H9 (cell line): ENCODE data around the gene PDCL3. TPM values are rescaled to one million over a fixed set of nuclear protein-coding genes. Genes with fewer than 3 reads are reported as not detected.

Source experiments
- DNase-seq: peaks from one replicate; pipeline ENCODE4 v3.0.0-alpha.2; 2017
- H2AFZ ChIP-seq: one replicate; pipeline ENCODE4 v1.6.1; 2013; ENCODE audit warnings: mild to moderate bottlenecking, low read length, control low read depth, moderate library complexity
- H2AK5ac ChIP-seq: 2 replicates; pipeline ENCODE4 v1.6.1; 2013; ENCODE audit warnings: low read length, control low read depth, mixed read lengths; ENCODE audit not compliant: insufficient read length
- H2BK120ac ChIP-seq: one replicate; pipeline ENCODE4 v1.6.1; 2013; ENCODE audit warnings: low read depth, mild to moderate bottlenecking, low read length, control low read depth, inconsistent platforms; ENCODE audit not compliant: poor library complexity, severe bottlenecking
- H2BK12ac ChIP-seq: 2 replicates; pipeline ENCODE4 v1.6.1; 2013; ENCODE audit warnings: low read length, control low read depth, mixed read lengths, low read depth; ENCODE audit not compliant: insufficient read length
- H2BK15ac ChIP-seq: 2 replicates; pipeline ENCODE4 v1.6.1; 2013; ENCODE audit warnings: low read depth, low read length, control low read depth
- H2BK20ac ChIP-seq: one replicate; pipeline ENCODE4 v1.6.1; 2013; ENCODE audit warnings: low read depth, mild to moderate bottlenecking, low read length, control low read depth, inconsistent platforms; ENCODE audit not compliant: poor library complexity, severe bottlenecking
- H2BK5ac ChIP-seq: 2 replicates; pipeline ENCODE4 v1.6.1; 2013; ENCODE audit warnings: low read length, control low read depth, mixed read lengths; ENCODE audit not compliant: insufficient read length
- H3K14ac ChIP-seq: 2 replicates; pipeline ENCODE4 v1.6.1; 2013; ENCODE audit warnings: low read length, control low read depth; ENCODE audit not compliant: insufficient read depth
- H3K18ac ChIP-seq: 2 replicates; pipeline ENCODE4 v1.6.1; 2013; ENCODE audit warnings: low read depth, mild to moderate bottlenecking, mixed read lengths, low read length, control low read depth; ENCODE audit not compliant: insufficient read length
- H3K23ac ChIP-seq: 2 replicates; pipeline ENCODE4 v1.6.1; 2013; ENCODE audit warnings: low read length, control low read depth, mixed read lengths, low read depth; ENCODE audit not compliant: insufficient read length
- H3K23me2 ChIP-seq: 2 replicates; pipeline ENCODE4 v1.6.1; 2013; ENCODE audit warnings: low read depth, mild to moderate bottlenecking, mixed read lengths, low read length, control low read depth; ENCODE audit not compliant: insufficient read length, poor library complexity, severe bottlenecking
- H3K27ac ChIP-seq: 2 replicates; pipeline ENCODE4 v1.5.1; 2013; ENCODE audit warnings: low read length, control low read depth, mixed read lengths, low read depth; ENCODE audit not compliant: insufficient read length
- H3K27me3 ChIP-seq: 2 replicates; pipeline ENCODE4 v1.6.1; 2013; ENCODE audit warnings: low read length, control low read depth, inconsistent platforms; ENCODE audit not compliant: insufficient read depth
- H3K4ac ChIP-seq: 2 replicates; pipeline ENCODE4 v1.6.1; 2013; ENCODE audit warnings: low read depth, mild to moderate bottlenecking, control low read depth, inconsistent platforms, low read length, moderate library complexity
- H3K4me1 ChIP-seq: 2 replicates; pipeline ENCODE4 v1.6.1; 2013; ENCODE audit warnings: low read length, control low read depth, inconsistent platforms; ENCODE audit not compliant: insufficient read depth
- H3K4me2 ChIP-seq: 2 replicates; pipeline ENCODE4 v1.6.1; 2013; ENCODE audit warnings: low read length, control low read depth, mixed read lengths; ENCODE audit not compliant: insufficient read length, insufficient read depth
- H3K56ac ChIP-seq: 2 replicates; pipeline ENCODE4 v1.6.1; 2013; ENCODE audit warnings: low read depth, mild to moderate bottlenecking, mixed read lengths, low read length, control low read depth; ENCODE audit not compliant: insufficient read length
- H3K79me1 ChIP-seq: 2 replicates; pipeline ENCODE4 v1.6.1; 2013; ENCODE audit warnings: low read depth, mild to moderate bottlenecking, moderate library complexity, low read length, control low read depth, inconsistent platforms; ENCODE audit not compliant: insufficient read depth, poor library complexity, severe bottlenecking
- H3K79me2 ChIP-seq: 2 replicates; pipeline ENCODE4 v1.6.1; 2013; ENCODE audit warnings: low read length, control low read depth, inconsistent platforms; ENCODE audit not compliant: insufficient read depth
- H3K9ac ChIP-seq: 2 replicates; pipeline ENCODE4 v1.6.1; 2013; ENCODE audit warnings: low read length, control low read depth, mixed read lengths; ENCODE audit not compliant: insufficient read length; ENCODE audit errors: extremely low read depth
- H3K9me3 ChIP-seq: one replicate; pipeline ENCODE4 v1.6.1; 2013; ENCODE audit warnings: low read depth, low read length, inconsistent platforms; ENCODE audit not compliant: control insufficient read depth
- H3T11ph ChIP-seq: one replicate; pipeline ENCODE4 v1.6.1; 2013; ENCODE audit warnings: mild to moderate bottlenecking, low read length, control low read depth, inconsistent platforms
- H4K20me1 ChIP-seq: one replicate; pipeline ENCODE4 v1.6.1; 2013; ENCODE audit not compliant: control insufficient read depth, insufficient read length, insufficient read depth
- H4K5ac ChIP-seq: 2 replicates; pipeline ENCODE4 v1.6.1; 2013; ENCODE audit warnings: low read depth, mild to moderate bottlenecking, mixed read lengths, low read length, control low read depth; ENCODE audit not compliant: insufficient read length
- H4K8ac ChIP-seq: replicated peaks from 2 replicates; pipeline ENCODE4 v1.6.1; 2013; ENCODE audit warnings: low read length, control low read depth, mixed read lengths, low read depth; ENCODE audit not compliant: insufficient read length
- H4K91ac ChIP-seq: 2 replicates; pipeline ENCODE4 v1.6.1; 2013; ENCODE audit warnings: low read depth, mild to moderate bottlenecking, moderate library complexity, mixed read lengths, low read length, control low read depth; ENCODE audit not compliant: insufficient read length
- H3K27ac Mint-ChIP-seq, 3 experiments: 2 replicates in 2 of 3; 3 replicates in 1 of 3; pipeline ENCODE4 v1.8.0; 2020 to 2021; ENCODE audit warnings: mixed read lengths in 3 of 3, mild to moderate bottlenecking in 1 of 3, moderate library complexity in 1 of 3
- H3K27me3 Mint-ChIP-seq: 2 replicates; pipeline ENCODE4 v1.8.0; 2021; ENCODE audit warnings: low read depth, mild to moderate bottlenecking, moderate library complexity, mixed read lengths
- H3K36me3 Mint-ChIP-seq, 3 experiments: 2 replicates in 2 of 3; 3 replicates in 1 of 3; pipeline ENCODE4 v1.8.0; 2020 to 2021; ENCODE audit warnings: low read depth in 3 of 3, mixed read lengths in 3 of 3; ENCODE audit not compliant: insufficient read depth in 1 of 3
- H3K4me1 Mint-ChIP-seq, 2 experiments: 2 replicates each; pipeline ENCODE4 v1.8.0; 2020; ENCODE audit warnings: mixed read lengths in 2 of 2
- H3K4me3 Mint-ChIP-seq, 2 experiments: 2 replicates in 1 of 2; 3 replicates in 1 of 2; pipeline ENCODE4 v1.8.0; 2020 to 2021; ENCODE audit warnings: mild to moderate bottlenecking in 2 of 2, mixed read lengths in 2 of 2, moderate library complexity in 1 of 2
- H3K9me3 Mint-ChIP-seq, 2 experiments: 2 replicates in 1 of 2; 3 replicates in 1 of 2; pipeline ENCODE4 v1.8.0; 2020; ENCODE audit warnings: mild to moderate bottlenecking in 2 of 2, mixed read lengths in 2 of 2, moderate library complexity in 1 of 2
- WGBS: extraction: QIAGEN DNeasy Blood & Tissue Kit; methylation state at CpG from one replicate; pipeline ENCODE4 v1.1.7; 2013; ENCODE audit warnings: missing lambda C conversion rate, low lambda C conversion rate, mixed read lengths; ENCODE audit not compliant: insufficient read length; ENCODE audit errors: extremely low coverage; 5-methylcytosine and 5-hydroxymethylcytosine counted together
- total RNA-seq: library from RNA; stranded (reverse); gene quantifications from 2 replicates; pipeline ENCODE4 v1.2.1, GENCODE V29; 2021
- TF ChIP-seq, protein P1 (sequence below): fragments of 200-600 bp; sonication (generic); conservative IDR thresholded peaks from 3 replicates; pipeline ENCODE4 v1.8.0; 2021; ENCODE audit warnings: antibody characterized with exemption, mild to moderate bottlenecking

Gene PDCL3
- total RNA-seq, 1 experiment from 2014 or later = 39.4 TPM

DNA sequence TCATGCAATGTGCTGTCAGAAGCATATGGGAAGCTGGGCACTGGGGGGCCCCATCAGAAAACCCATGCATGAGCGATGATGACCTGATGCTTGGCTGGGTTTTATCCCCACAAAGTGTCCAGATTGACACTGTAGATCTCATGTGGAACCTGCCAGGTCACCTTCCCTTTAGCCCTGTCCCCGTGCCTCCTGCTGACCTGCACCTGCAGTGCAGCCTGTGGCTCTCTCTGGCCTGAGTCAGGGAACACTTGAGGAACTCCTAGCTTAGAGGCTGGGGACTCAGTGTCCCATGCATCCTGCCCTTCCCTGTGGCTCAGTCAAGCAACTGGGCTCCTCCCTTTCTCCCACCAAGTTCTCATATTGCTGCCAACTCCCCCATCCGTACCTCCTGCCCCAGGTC lies 57.7 kb downstream of the PDCL3 start:
- H3T11ph ChIP-seq = no peak overlapping the region
- Mint-ChIP-seq H3K27ac (no peak overlapping the region), H3K27me3 (no peaks in the 10 kb centered on the region; the same call in none of the 2 replicates), H3K4me1 (no peaks in the 10 kb centered on the region), H3K9me3 (peaks cover 8 to 13% of the 10 kb centered on the region in 2 experiments; a peak in 4 of 5 replicates), H3K36me3 (peaks cover 0 to 4% (median 0%) of the 10 kb centered on the region in 3 experiments; a peak in 2 of 7 replicates), H3K4me3 (no peak overlapping the region)
- H3K4ac ChIP-seq = no peak overlapping the region
- H3K79me2 ChIP-seq = no peaks in the 10 kb centered on the region
- H3K4me2 ChIP-seq = no peak overlapping the region
- H4K5ac ChIP-seq = no peak overlapping the region
- H3K27me3 ChIP-seq = no peaks in the 10 kb centered on the region
- no peak overlapping the region for H2AFZ ChIP-seq
- H4K20me1 ChIP-seq = no peaks in the 10 kb centered on the region
- H3K14ac ChIP-seq = no peak overlapping the region
- H2BK20ac ChIP-seq = no peak overlapping the region
- no peak overlapping the region for H4K91ac ChIP-seq
- no peak overlapping the region for H3K27ac ChIP-seq
- no peak overlapping the region for H2BK5ac ChIP-seq
- TF ChIP-seq, protein P1, sequence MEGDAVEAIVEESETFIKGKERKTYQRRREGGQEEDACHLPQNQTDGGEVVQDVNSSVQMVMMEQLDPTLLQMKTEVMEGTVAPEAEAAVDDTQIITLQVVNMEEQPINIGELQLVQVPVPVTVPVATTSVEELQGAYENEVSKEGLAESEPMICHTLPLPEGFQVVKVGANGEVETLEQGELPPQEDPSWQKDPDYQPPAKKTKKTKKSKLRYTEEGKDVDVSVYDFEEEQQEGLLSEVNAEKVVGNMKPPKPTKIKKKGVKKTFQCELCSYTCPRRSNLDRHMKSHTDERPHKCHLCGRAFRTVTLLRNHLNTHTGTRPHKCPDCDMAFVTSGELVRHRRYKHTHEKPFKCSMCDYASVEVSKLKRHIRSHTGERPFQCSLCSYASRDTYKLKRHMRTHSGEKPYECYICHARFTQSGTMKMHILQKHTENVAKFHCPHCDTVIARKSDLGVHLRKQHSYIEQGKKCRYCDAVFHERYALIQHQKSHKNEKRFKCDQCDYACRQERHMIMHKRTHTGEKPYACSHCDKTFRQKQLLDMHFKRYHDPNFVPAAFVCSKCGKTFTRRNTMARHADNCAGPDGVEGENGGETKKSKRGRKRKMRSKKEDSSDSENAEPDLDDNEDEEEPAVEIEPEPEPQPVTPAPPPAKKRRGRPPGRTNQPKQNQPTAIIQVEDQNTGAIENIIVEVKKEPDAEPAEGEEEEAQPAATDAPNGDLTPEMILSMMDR = no peak
- no CpG with 5 or more reads among the region's 3 CpGs for WGBS
- H3K56ac ChIP-seq = no peak overlapping the region
- no peaks in the 10 kb centered on the region for H3K23me2 ChIP-seq
- H4K8ac ChIP-seq = no peak overlapping the region
- no peak for DNase-seq
- H2BK120ac ChIP-seq = no peak overlapping the region
- no peak overlapping the region for H2AK5ac ChIP-seq
- no peaks in the 10 kb centered on the region for H3K9me3 ChIP-seq
- H3K4me1 ChIP-seq = no peaks in the 10 kb centered on the region
- H3K23ac ChIP-seq = no peak overlapping the region
- H3K18ac ChIP-seq = no peak overlapping the region
- no peaks in the 10 kb centered on the region for H3K79me1 ChIP-seq
- no peak overlapping the region for H2BK12ac ChIP-seq
- H2BK15ac ChIP-seq = no peak overlapping the region
- no peak overlapping the region for H3K9ac ChIP-seq
